HS-5 (cell line): Measurements from ENCODE around the gene AGAP9.
"Not testable (repeated sequence)": the region's sequence is repeated elsewhere in the genome, so short reads cannot be mapped to it uniquely, and the experiment has no call there.

Source experiments
- DNase-seq: peaks from one replicate; pipeline ENCODE4 v3.0.0-alpha.2; 2012; ENCODE audit warnings: low read depth

AGAP9 gene

GRCh38 chr10:47485943-47486342, 37.5 kb downstream of the AGAP9 start:
- DNase-seq = peak; percentile 16

- not testable (repeated sequence) for DNase-seq
Observed at GRCh38 chr10:47484786-47485185, 38.7 kb downstream of the AGAP9 start.

GRCh38 chr10:47483923-47484322, 39.5 kb downstream of the AGAP9 start, which contains the start of gene ANXA8:
ANXA8 (minus strand) TSS chr10:47484115; CDS start chr10:47483933, 182 bp downstream.
- not testable (repeated sequence) for DNase-seq

- DNase-seq = not testable (repeated sequence)
Observed at GRCh38 chr10:47482367-47482766, 41.1 kb downstream of the AGAP9 start.

- DNase-seq = not testable (repeated sequence)
Observed at GRCh38 chr10:47481768-47482181, 41.7 kb downstream of the AGAP9 start.

GRCh38 chr10:47481182-47481766, 42.2 kb downstream of the AGAP9 start:
- peak; percentile 32 for DNase-seq

GRCh38 chr10:47480133-47480532, 43.3 kb downstream of the AGAP9 start:
- DNase-seq = not testable (repeated sequence)

GRCh38 chr10:47478114-47478513, 45.3 kb downstream of the AGAP9 start:
- DNase-seq = not testable (repeated sequence)

- DNase-seq = not testable (repeated sequence)
Observed at GRCh38 chr10:47477078-47477477, 46.4 kb downstream of the AGAP9 start.

- DNase-seq = not testable (repeated sequence)
Observed at GRCh38 chr10:47475101-47475500, 48.3 kb downstream of the AGAP9 start.

GRCh38 chr10:47473516-47473915, 49.9 kb downstream of the AGAP9 start:
- not testable (repeated sequence) for DNase-seq

- not testable (repeated sequence) for DNase-seq
Observed at GRCh38 chr10:47472647-47473046, 50.8 kb downstream of the AGAP9 start.

GRCh38 chr10:47472072-47472471, 51.4 kb downstream of the AGAP9 start:
- not testable (repeated sequence) for DNase-seq

- DNase-seq = not testable (repeated sequence)
Observed at GRCh38 chr10:47468731-47469528, 54.5 kb downstream of the AGAP9 start.

GRCh38 chr10:47467957-47468356, 55.5 kb downstream of the AGAP9 start:
- not testable (repeated sequence) for DNase-seq

- not testable (repeated sequence) for DNase-seq
Observed at GRCh38 chr10:47467458-47467857, 56.0 kb downstream of the AGAP9 start.

GRCh38 chr10:47465216-47465917, 58.1 kb downstream of the AGAP9 start:
- DNase-seq = not testable (repeated sequence)

GRCh38 chr10:47462577-47463358, 60.7 kb downstream of the AGAP9 start:
- not testable (repeated sequence) for DNase-seq

GRCh38 chr10:47461261-47461687, 62.2 kb downstream of the AGAP9 start:
- not testable (repeated sequence) for DNase-seq

- DNase-seq = peak; percentile 39
Observed at GRCh38 chr10:47458466-47459154, 64.8 kb downstream of the AGAP9 start.

GRCh38 chr10:47457826-47458225, 65.6 kb downstream of the AGAP9 start:
- DNase-seq = no peak
